Caco-2 (cell line): Measurements from ENCODE around the gene LMAN2. TPM values are rescaled to one million over a fixed set of nuclear protein-coding genes. Genes with fewer than 3 reads are reported as not detected.

Source experiments
- BruUV-seq: library from RNA; stranded (reverse); fragments of 400-500 nt; replicated peaks from 2 replicates; lab custom pipeline; 2021; lab: Mats Ljungman, UMichigan
- CTCF ChIA-PET: fragments of 300-600 bp; sonication (Branson Sonifier 250); formaldehyde crosslinking; loops from one replicate; lab custom pipeline; 2022; ENCODE audit warnings: antibody characterized with exemption; lab: Charles Lee
- POLR2A ChIA-PET: fragments of 300-600 bp; sonication (Branson Sonifier 250); formaldehyde crosslinking; loops from one replicate; lab custom pipeline; 2022; ENCODE audit warnings: antibody characterized with exemption; lab: Charles Lee
- DNase-seq, 2 experiments: peaks; one replicate each; pipeline versions ENCODE4 v3.0.0 to v3.0.0-alpha.2; 2020 to 2022
- H3K27me3 ChIP-seq: replicated peaks from 2 replicates; pipeline ENCODE4 v1.6.0; 2011; ENCODE audit warnings: low read length; ENCODE audit not compliant: control insufficient read depth, insufficient read depth
- H3K36me3 ChIP-seq: 2 replicates; pipeline ENCODE4 v1.5.1; 2011; ENCODE audit warnings: low read length; ENCODE audit not compliant: control insufficient read depth, insufficient read depth
- H3K4me1 ChIP-seq: fragments of 250-450 bp; sonication (Bioruptor Pico); 2 replicates; pipeline ENCODE4 v1.5.1; 2020; ENCODE audit warnings: mild to moderate bottlenecking
- H3K4me3 ChIP-seq: 2 replicates; pipeline ENCODE4 v1.5.1; 2011; ENCODE audit warnings: low read depth, mild to moderate bottlenecking, control low read depth, low read length
- H3K9me3 ChIP-seq: fragments of 250-450 bp; sonication (Bioruptor Pico); 2 replicates; pipeline ENCODE4 v1.5.1; 2020; ENCODE audit warnings: mild to moderate bottlenecking, moderate library complexity
- H3K27ac Mint-ChIP-seq: one replicate; pipeline ENCODE4 v1.8.0; 2022; ENCODE audit warnings: mixed read lengths; ENCODE audit not compliant: unreplicated experiment
- H3K27me3 Mint-ChIP-seq: one replicate; pipeline ENCODE4 v1.8.0; 2022; ENCODE audit warnings: mixed read lengths; ENCODE audit not compliant: insufficient read depth, unreplicated experiment
- H3K36me3 Mint-ChIP-seq: one replicate; pipeline ENCODE4 v1.8.0; 2022; ENCODE audit warnings: mild to moderate bottlenecking, mixed read lengths; ENCODE audit not compliant: insufficient read depth, unreplicated experiment
- H3K4me1 Mint-ChIP-seq: one replicate; pipeline ENCODE4 v1.8.0; 2022; ENCODE audit warnings: low read depth, mixed read lengths; ENCODE audit not compliant: unreplicated experiment
- H3K4me3 Mint-ChIP-seq: one replicate; pipeline ENCODE4 v1.8.0; 2022; ENCODE audit warnings: mild to moderate bottlenecking, moderate library complexity, mixed read lengths; ENCODE audit not compliant: unreplicated experiment
- H3K9me3 Mint-ChIP-seq: one replicate; pipeline ENCODE4 v1.8.0; 2022; ENCODE audit warnings: mixed read lengths; ENCODE audit not compliant: unreplicated experiment
- intact Hi-C: fragments of 100-400 bp; cut with micrococcal nuclease; formaldehyde crosslinking; loops from one replicate; pipeline ENCODE4 v1.10.0; 2022; ENCODE audit not compliant: unreplicated experiment
- total RNA-seq: library from RNA; stranded (reverse); gene quantifications from 2 replicates; pipeline ENCODE4 v1.2.3, GENCODE V29; 2022
- TF ChIP-seq, protein P1 (sequence below), 2 experiments: fragments of 200-600 bp in 1 of 2; IDR thresholded peaks; 1 replicate in 1 of 2; 2 replicates in 1 of 2; pipeline versions ENCODE4 v1.5.1 to v1.8.0; 2011 to 2022; ENCODE audit warnings: antibody characterized with exemption in 1 of 2, control low read depth in 1 of 2, inconsistent platforms in 1 of 2, low read depth in 1 of 2, low read length in 1 of 2, mild to moderate bottlenecking in 1 of 2, moderate library complexity in 1 of 2; ENCODE audit not compliant: insufficient read depth in 1 of 2, severe bottlenecking in 1 of 2, unreplicated experiment in 1 of 2

The LMAN2 gene
- total RNA-seq, 1 experiment from 2014 or later, result 241 TPM

GRCh38 chr5:177359860-177360259, 8.4 kb upstream of the LMAN2 start:
- intact Hi-C loops, result no loop called here
- Mint-ChIP-seq H3K36me3 (no peaks in the 10 kb centered on the region), H3K4me1 (peaks cover 9% of the 10 kb centered on the region), H3K9me3 (peaks cover 4% of the 10 kb centered on the region), H3K4me3 (no peak overlapping the region), H3K27ac (no peak overlapping the region), H3K27me3 (no peaks in the 10 kb centered on the region)
- TF ChIP-seq, protein P1, sequence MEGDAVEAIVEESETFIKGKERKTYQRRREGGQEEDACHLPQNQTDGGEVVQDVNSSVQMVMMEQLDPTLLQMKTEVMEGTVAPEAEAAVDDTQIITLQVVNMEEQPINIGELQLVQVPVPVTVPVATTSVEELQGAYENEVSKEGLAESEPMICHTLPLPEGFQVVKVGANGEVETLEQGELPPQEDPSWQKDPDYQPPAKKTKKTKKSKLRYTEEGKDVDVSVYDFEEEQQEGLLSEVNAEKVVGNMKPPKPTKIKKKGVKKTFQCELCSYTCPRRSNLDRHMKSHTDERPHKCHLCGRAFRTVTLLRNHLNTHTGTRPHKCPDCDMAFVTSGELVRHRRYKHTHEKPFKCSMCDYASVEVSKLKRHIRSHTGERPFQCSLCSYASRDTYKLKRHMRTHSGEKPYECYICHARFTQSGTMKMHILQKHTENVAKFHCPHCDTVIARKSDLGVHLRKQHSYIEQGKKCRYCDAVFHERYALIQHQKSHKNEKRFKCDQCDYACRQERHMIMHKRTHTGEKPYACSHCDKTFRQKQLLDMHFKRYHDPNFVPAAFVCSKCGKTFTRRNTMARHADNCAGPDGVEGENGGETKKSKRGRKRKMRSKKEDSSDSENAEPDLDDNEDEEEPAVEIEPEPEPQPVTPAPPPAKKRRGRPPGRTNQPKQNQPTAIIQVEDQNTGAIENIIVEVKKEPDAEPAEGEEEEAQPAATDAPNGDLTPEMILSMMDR (IDR thresholded peaks at IDR 0.05; ENCODE audit: insufficient read depth in 1 of 2, low read depth in 1 of 2, low read length in 1 of 2, severe bottlenecking in 1 of 2, unreplicated experiment in 1 of 2), result no peak
- CTCF ChIA-PET, result no interaction called here
- H3K27me3 ChIP-seq, result no peaks in the 10 kb centered on the region
- no peaks in the 10 kb centered on the region for H3K36me3 ChIP-seq
- no peak for DNase-seq
- no peaks in the 10 kb centered on the region for H3K4me1 ChIP-seq
- no peaks in the 10 kb centered on the region for H3K9me3 ChIP-seq
- H3K4me3 ChIP-seq, result no peak overlapping the region
- no TSS peak for BruUV-seq
- POLR2A ChIA-PET, result no interaction called here

- H3K4me3 Mint-ChIP-seq, result no peak overlapping the region
- BruUV-seq, result no TSS peak
- CTCF ChIA-PET, result no interaction called here
- H3K27ac Mint-ChIP-seq, result no peak overlapping the region
- Histone ChIP-seq H3K27me3 (no peaks in the 10 kb centered on the region), H3K36me3 (no peaks in the 10 kb centered on the region), H3K9me3 (no peaks in the 10 kb centered on the region), H3K4me3 (no peak overlapping the region), H3K4me1 (no peaks in the 10 kb centered on the region)
- peaks cover 8% of the 10 kb centered on the region for H3K9me3 Mint-ChIP-seq
- H3K4me1 Mint-ChIP-seq, result peaks cover 13% of the 10 kb centered on the region
- DNase-seq, result no peak
- intact Hi-C loops, result no loop called here
- no peaks in the 10 kb centered on the region for H3K27me3 Mint-ChIP-seq
- TF ChIP-seq, protein P1 (IDR thresholded peaks at IDR 0.05; ENCODE audit: insufficient read depth in 1 of 2, low read depth in 1 of 2, low read length in 1 of 2, severe bottlenecking in 1 of 2, unreplicated experiment in 1 of 2), result no peak
- H3K36me3 Mint-ChIP-seq, result no peaks in the 10 kb centered on the region
- POLR2A ChIA-PET, result no interaction called here
Observed at GRCh38 chr5:177359451-177359851, 8.0 kb upstream of the LMAN2 start.

GRCh38 chr5:177358370-177358819, 6.9 kb upstream of the LMAN2 start:
- Histone ChIP-seq H3K4me1 (no peaks in the 10 kb centered on the region), H3K4me3 (no peak overlapping the region), H3K36me3 (no peaks in the 10 kb centered on the region), H3K9me3 (no peaks in the 10 kb centered on the region), H3K27me3 (no peaks in the 10 kb centered on the region)
- Mint-ChIP-seq H3K27me3 (no peaks in the 10 kb centered on the region), H3K27ac (no peak overlapping the region), H3K4me1 (peaks cover 18% of the 10 kb centered on the region), H3K4me3 (no peak overlapping the region), H3K9me3 (peaks cover 15% of the 10 kb centered on the region), H3K36me3 (no peaks in the 10 kb centered on the region)
- intact Hi-C loops, result no loop called here
- ChIA-PET POLR2A (no interaction called here), CTCF (no interaction called here)
- TF ChIP-seq, protein P1 (IDR thresholded peaks at IDR 0.05; ENCODE audit: insufficient read depth in 1 of 2, low read depth in 1 of 2, low read length in 1 of 2, severe bottlenecking in 1 of 2, unreplicated experiment in 1 of 2), result no peak
- no peak for DNase-seq
- no TSS peak for BruUV-seq
